PFSK-1 (cell line): ENCODE results near the gene KIF20B.

Experiments used
- POLR2AphosphoS5 ChIP-seq: IDR thresholded peaks from 2 replicates; pipeline ENCODE4 v1.6.1; 2012; ENCODE audit warnings: low read depth, mild to moderate bottlenecking, control low read depth, low read length, moderate library complexity
- TAF1 ChIP-seq: IDR thresholded peaks from 2 replicates; pipeline ENCODE4 v1.6.1; 2012; ENCODE audit warnings: low read length, control low read depth, borderline replicate concordance; ENCODE audit not compliant: insufficient read depth

DNA sequence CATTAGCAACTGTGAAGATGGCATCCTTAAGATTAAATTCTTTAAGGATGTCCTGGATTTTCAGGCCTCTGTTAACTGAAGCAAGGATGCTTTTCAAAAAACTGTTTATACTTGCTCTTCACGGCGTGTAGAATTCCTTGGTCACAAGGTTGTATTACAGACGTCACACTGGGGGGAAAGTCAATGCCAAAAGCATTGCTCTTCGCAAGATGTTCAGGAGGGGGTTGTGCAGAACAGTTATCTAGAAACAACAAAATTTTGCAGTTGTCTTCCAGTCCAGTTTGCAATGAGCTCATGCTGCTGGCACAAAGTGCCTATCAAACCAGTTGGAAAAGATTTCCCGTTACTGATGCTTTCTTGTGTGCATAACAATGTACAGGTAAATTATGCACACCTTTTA, 8.2 kb upstream of the KIF20B start:
- TF ChIP-seq POLR2AphosphoS5 (no peak), TAF1 (no peak)
